Panc1 (cell line): ENCODE results near the gene EME1.

Experiments
- CTCF ChIP-seq: fragments of 450-650 bp; IDR thresholded peaks from 2 replicates; pipeline ENCODE4 v1.5.1; 2017; ENCODE audit warnings: mild to moderate bottlenecking
- POLR2AphosphoS5 ChIP-seq: IDR thresholded peaks from 2 replicates; pipeline ENCODE4 v1.6.1; 2012; ENCODE audit warnings: mild to moderate bottlenecking, low read depth, low read length, moderate library complexity
- REST ChIP-seq, 2 experiments: IDR thresholded peaks; 2 replicates each; pipeline ENCODE4 v1.6.1; 2011 to 2012; ENCODE audit warnings: low read depth in 2 of 2, control low read depth in 1 of 2, low read length in 1 of 2, mild to moderate bottlenecking in 1 of 2, moderate library complexity in 1 of 2; ENCODE audit not compliant: insufficient read depth in 1 of 2
- SIN3A ChIP-seq: IDR thresholded peaks from 2 replicates; pipeline ENCODE4 v1.6.1; 2012; ENCODE audit warnings: low read depth, mild to moderate bottlenecking, low read length, moderate library complexity, borderline replicate concordance; ENCODE audit not compliant: insufficient read depth
- TCF7L2 ChIP-seq: IDR thresholded peaks from 2 replicates; pipeline ENCODE4 v1.6.1; 2011; ENCODE audit warnings: mild to moderate bottlenecking, low read depth, low read length, inconsistent platforms

- no peak for TF ChIP-seq CTCF
- no peak for TF ChIP-seq REST (IDR thresholded peaks at IDR 0.05; ENCODE audit: insufficient read depth in 1 of 2, low read depth in 2 of 2, low read length in 1 of 2)
- no peak for TF ChIP-seq POLR2AphosphoS5
- TF ChIP-seq SIN3A = no peak
- TF ChIP-seq TCF7L2 = no peak
Measured at GRCh38 chr17:50356418-50356817, 16.6 kb upstream of the EME1 start.
